ENCODE measurements around the gene SEPTIN12.

SEPTIN12 gene

GRCh38 chr16:4811242-4811641, 23.1 kb upstream of the SEPTIN12 start:
- no peak for TF ChIP-seq TCF4 (CRISPR knock-in tag; IDR thresholded peaks at IDR 0.05; ENCODE audit: borderline replicate concordance)
- ATAC-seq: no peak

GRCh38 chr16:4806280-4806679, 18.1 kb upstream of the SEPTIN12 start:
- TF ChIP-seq ESRRG (CRISPR knock-in tag; IDR thresholded peaks at IDR 0.05) (no peak), ZNF70 (CRISPR knock-in tag; IDR thresholded peaks at IDR 0.05) (no peak), ARNTL (CRISPR knock-in tag; IDR thresholded peaks at IDR 0.05; ENCODE audit: borderline replicate concordance, low read depth) (no peak), SNAI2 (CRISPR knock-in tag; IDR thresholded peaks at IDR 0.05) (no peak), PPARA (CRISPR knock-in tag; IDR thresholded peaks at IDR 0.05; ENCODE audit: borderline replicate concordance) (no peak), ZFP3 (CRISPR knock-in tag; IDR thresholded peaks at IDR 0.05) (no peak), ZNF8 (CRISPR knock-in tag; IDR thresholded peaks at IDR 0.05) (no peak)
- ATAC-seq: no peak

GRCh38 chr16:4805231-4805630, 17.1 kb upstream of the SEPTIN12 start:
- no peak for ATAC-seq
- no peak for TF ChIP-seq CREB5 (CRISPR knock-in tag; IDR thresholded peaks at IDR 0.05; ENCODE audit: low read depth)
- TF ChIP-seq CSRNP3 (CRISPR knock-in tag; IDR thresholded peaks at IDR 0.05): no peak
- TF ChIP-seq PATZ1 (CRISPR knock-in tag; IDR thresholded peaks at IDR 0.05; ENCODE audit: borderline replicate concordance): no peak
- no peak for TF ChIP-seq TSHZ2 (CRISPR knock-in tag; IDR thresholded peaks at IDR 0.05)
- no peak for TF ChIP-seq ISL1 (CRISPR knock-in tag; IDR thresholded peaks at IDR 0.05)
- no peak for TF ChIP-seq PPARA (CRISPR knock-in tag; IDR thresholded peaks at IDR 0.05; ENCODE audit: borderline replicate concordance)
- no peak for TF ChIP-seq ZFP30 (CRISPR knock-in tag; IDR thresholded peaks at IDR 0.05)
- TF ChIP-seq ARNTL (CRISPR knock-in tag; IDR thresholded peaks at IDR 0.05; ENCODE audit: borderline replicate concordance, low read depth): no peak
- TF ChIP-seq TCF4 (CRISPR knock-in tag; IDR thresholded peaks at IDR 0.05; ENCODE audit: borderline replicate concordance): no peak
- TF ChIP-seq BACH2 (CRISPR knock-in tag; IDR thresholded peaks at IDR 0.05; ENCODE audit: borderline replicate concordance): no peak
- TF ChIP-seq ZC3H10 (CRISPR knock-in tag; IDR thresholded peaks at IDR 0.05): no peak
- no peak for TF ChIP-seq ESRRG (CRISPR knock-in tag; IDR thresholded peaks at IDR 0.05)
- no peak for TF ChIP-seq GLIS3 (CRISPR knock-in tag; IDR thresholded peaks at IDR 0.05)
- no peak for TF ChIP-seq RARB (CRISPR knock-in tag; IDR thresholded peaks at IDR 0.05)
- no peak for TF ChIP-seq POU6F1 (CRISPR knock-in tag; IDR thresholded peaks at IDR 0.05; ENCODE audit: borderline replicate concordance, low read depth)
- TF ChIP-seq TOX (CRISPR knock-in tag; IDR thresholded peaks at IDR 0.05; ENCODE audit: borderline replicate concordance): no peak
- TF ChIP-seq ZNF565 (CRISPR knock-in tag; conservative IDR thresholded peaks at IDR 0.05; ENCODE audit: low read depth): no peak
- TF ChIP-seq SNAI2 (CRISPR knock-in tag; IDR thresholded peaks at IDR 0.05): no peak
- TF ChIP-seq ZFP3 (CRISPR knock-in tag; IDR thresholded peaks at IDR 0.05): no peak
- no peak for TF ChIP-seq ZNF70 (CRISPR knock-in tag; IDR thresholded peaks at IDR 0.05)
